CD14-positive monocyte (primary cell): ENCODE results near the gene CYP2C9. TPM values are rescaled to one million over a fixed set of nuclear protein-coding genes. Genes with fewer than 3 reads are reported as not detected.
"Not testable (repeated sequence)": the region's sequence is repeated elsewhere in the genome, so short reads cannot be mapped to it uniquely, and the experiment has no call there.

Experiments
- DNase-seq, 3 donors: peaks; one replicate each; pipeline ENCODE4 v3.0.0-alpha.2; 2011 to 2022
- H2AFZ ChIP-seq: 2 replicates; pipeline ENCODE4 v1.6.0; 2012; ENCODE audit warnings: mild to moderate bottlenecking, low read depth, low read length, inconsistent platforms; ENCODE audit not compliant: insufficient read depth, poor library complexity, severe bottlenecking
- H3K27ac ChIP-seq, 2 donors: 1 replicate in 1 of 2; 2 replicates in 1 of 2; pipeline ENCODE4 v1.5.1; 2012 to 2013; ENCODE audit warnings: low read length in 2 of 2, control low read depth in 1 of 2, inconsistent platforms in 1 of 2, low read depth in 1 of 2, mild to moderate bottlenecking in 1 of 2
- H3K27me3 ChIP-seq, 2 donors: one replicate each; pipeline versions ENCODE4 v1.6.0 to v1.6.1; 2011 to 2013; ENCODE audit warnings: low read length in 2 of 2; ENCODE audit not compliant: control insufficient read depth in 2 of 2, insufficient read depth in 2 of 2
- H3K36me3 ChIP-seq, 2 donors: replicated peaks in 1 of 2; 1 replicate in 1 of 2; 2 replicates in 1 of 2; pipeline versions ENCODE4 v1.5.1 to v1.6.1; 2012 to 2013; ENCODE audit warnings: low read length in 2 of 2, control low read depth in 1 of 2, inconsistent platforms in 1 of 2, mild to moderate bottlenecking in 1 of 2; ENCODE audit not compliant: insufficient read depth in 2 of 2, control insufficient read depth in 1 of 2
- H3K4me1 ChIP-seq, 2 donors: 1 replicate in 1 of 2; 2 replicates in 1 of 2; pipeline versions ENCODE4 v1.5.1 to v1.6.1; 2012 to 2013; ENCODE audit warnings: low read length in 2 of 2, control low read depth in 1 of 2, inconsistent platforms in 1 of 2, mild to moderate bottlenecking in 1 of 2, moderate library complexity in 1 of 2; ENCODE audit not compliant: insufficient read depth in 2 of 2, control insufficient read depth in 1 of 2
- H3K4me2 ChIP-seq: replicated peaks from 2 replicates; pipeline ENCODE3; 2012; ENCODE audit warnings: low read length, moderate library complexity, mild to moderate bottlenecking; ENCODE audit not compliant: poor library complexity, severe bottlenecking; ENCODE audit errors: extremely low read depth
- H3K4me3 ChIP-seq, 3 experiments: fragments of 200-600 bp in 1 of 3; sonication (generic) in 1 of 3; replicated peaks in 1 of 3; 1 replicate in 2 of 3; 2 replicates in 1 of 3; pipeline ENCODE4 v1.5.1; 2011 to 2013; ENCODE audit warnings: low read length in 3 of 3, mild to moderate bottlenecking in 3 of 3, control low read depth in 2 of 3, low read depth in 2 of 3, inconsistent platforms in 1 of 3, moderate library complexity in 1 of 3
- H3K79me2 ChIP-seq: 2 replicates; pipeline ENCODE4 v1.6.0; 2012; ENCODE audit warnings: mild to moderate bottlenecking, control low read depth, inconsistent platforms, low read length, moderate library complexity; ENCODE audit not compliant: insufficient read depth
- H3K9ac ChIP-seq: 2 replicates; pipeline ENCODE4 v1.6.0; 2017; ENCODE audit warnings: low read length, mild to moderate bottlenecking; ENCODE audit not compliant: insufficient read depth, poor library complexity, severe bottlenecking
- H3K9me3 ChIP-seq, 2 donors: replicated peaks in 1 of 2; 1 replicate in 1 of 2; 2 replicates in 1 of 2; pipeline versions ENCODE4 v1.5.1 to v1.6.1; 2012 to 2013; ENCODE audit warnings: low read length in 2 of 2, control low read depth in 1 of 2; ENCODE audit not compliant: control insufficient read depth in 1 of 2, insufficient read depth in 1 of 2
- H4K20me1 ChIP-seq: 2 replicates; pipeline ENCODE4 v1.6.0; 2012; ENCODE audit warnings: mild to moderate bottlenecking, low read length, control low read depth, moderate library complexity; ENCODE audit not compliant: insufficient read depth
- H3K27ac Mint-ChIP-seq, 7 donors: one replicate each; pipeline ENCODE4 v1.8.0; 2020; ENCODE audit warnings: mild to moderate bottlenecking in 7 of 7, mixed read lengths in 7 of 7, moderate library complexity in 6 of 7, inconsistent platforms in 2 of 7
- H3K27me3 Mint-ChIP-seq, 3 donors: one replicate each; pipeline ENCODE4 v1.8.0; 2021 to 2022; ENCODE audit warnings: low read depth in 3 of 3, mild to moderate bottlenecking in 3 of 3, mixed read lengths in 3 of 3, moderate library complexity in 3 of 3, inconsistent platforms in 1 of 3
- H3K36me3 Mint-ChIP-seq, 2 donors: one replicate each; pipeline ENCODE4 v1.8.0; 2020; ENCODE audit warnings: mixed read lengths in 2 of 2, inconsistent platforms in 1 of 2, mild to moderate bottlenecking in 1 of 2
- H3K4me1 Mint-ChIP-seq: one replicate; pipeline ENCODE4 v1.8.0; 2020; ENCODE audit warnings: mild to moderate bottlenecking, mixed read lengths
- H3K4me3 Mint-ChIP-seq, 2 donors: one replicate each; pipeline ENCODE4 v1.8.0; 2020; ENCODE audit warnings: mild to moderate bottlenecking in 2 of 2, mixed read lengths in 2 of 2, moderate library complexity in 1 of 2
- H3K9me3 Mint-ChIP-seq, 7 donors: one replicate each; pipeline ENCODE4 v1.8.0; 2020 to 2022; ENCODE audit warnings: mixed read lengths in 7 of 7, mild to moderate bottlenecking in 6 of 7, moderate library complexity in 6 of 7, inconsistent platforms in 2 of 7
- CTCF ChIP-seq: fragments of 200-600 bp; IDR thresholded peaks from one replicate; pipeline ENCODE4 v1.8.0; 2022; ENCODE audit warnings: antibody characterized with exemption, mild to moderate bottlenecking
- WGBS: methylation state at CpG from one replicate; pipeline ENCODE4 v1.1.5; 2013; ENCODE audit warnings: missing lambda C conversion rate; ENCODE audit not compliant: insufficient coverage; 5-methylcytosine and 5-hydroxymethylcytosine counted together
- intact Hi-C, 2 donors: fragments of 100-400 bp; cut with micrococcal nuclease; formaldehyde crosslinking; loops; one replicate each; pipeline versions ENCODE4 v1.15.0 to v1.15.1; 2023
- polyA plus RNA-seq, 3 donors: library from polyadenylated mRNA; depleted of rRNA in 1 of 3; unstranded in 2 of 3; stranded (reverse) in 1 of 3; fragments of 300-500 nt in 2 of 3; fragments of >200 nt in 1 of 3; fragmentation: Illumina TruSeq in 2 of 3; gene quantifications; 1 replicate in 2 of 3; 2 replicates in 1 of 3; pipeline ENCODE4 v1.2.3, GENCODE V29; 2012 to 2021

CYP2C9 gene
- polyA plus RNA-seq, 3 donors: not detected

- H3K4me1 Mint-ChIP-seq, H3K27me3 ChIP-seq, DNase-seq, H2AFZ ChIP-seq, H3K27ac Mint-ChIP-seq, intact Hi-C loops, H3K27me3 Mint-ChIP-seq, H3K79me2 ChIP-seq, H3K36me3 Mint-ChIP-seq, H3K4me2 ChIP-seq, H3K4me3 Mint-ChIP-seq, H4K20me1 ChIP-seq, H3K9ac ChIP-seq, H3K4me3 ChIP-seq, H3K36me3 ChIP-seq, H3K27ac ChIP-seq, H3K4me1 ChIP-seq: not testable (repeated sequence)
- H3K9me3 ChIP-seq: peaks cover 13 to 18% of the 10 kb centered on the region in 2 donors
- peaks cover 11 to 32% (median 25%) of the 10 kb centered on the region in 7 donors for H3K9me3 Mint-ChIP-seq
- 100% methylated on average over 2 of the region's 4 CpGs for WGBS
Observed at GRCh38 chr10:94946181-94946580, 7.7 kb downstream of the CYP2C9 start.

GRCh38 chr10:94963901-94964300, 25.4 kb downstream of the CYP2C9 start:
- no peaks in the 10 kb centered on the region for H3K27me3 ChIP-seq
- no peaks in the 10 kb centered on the region for H3K36me3 Mint-ChIP-seq
- no peak overlapping the region for H3K9ac ChIP-seq
- no peak overlapping the region for H3K4me3 Mint-ChIP-seq
- H2AFZ ChIP-seq: no peak overlapping the region
- no peaks in the 10 kb centered on the region for H3K4me1 Mint-ChIP-seq
- no peak overlapping the region for H3K4me2 ChIP-seq
- intact Hi-C loops: no loop called here
- TF ChIP-seq CTCF: no peak
- no peak overlapping the region for H3K27ac ChIP-seq
- no peak overlapping the region for H3K4me3 ChIP-seq
- H3K79me2 ChIP-seq: no peaks in the 10 kb centered on the region
- no peaks in the 10 kb centered on the region for H4K20me1 ChIP-seq
- no peaks in the 10 kb centered on the region for H3K27me3 Mint-ChIP-seq
- H3K27ac Mint-ChIP-seq: no peak overlapping the region
- H3K4me1 ChIP-seq: no peaks in the 10 kb centered on the region
- peaks cover 0 to 11% (median 5%) of the 10 kb centered on the region in 7 donors for H3K9me3 Mint-ChIP-seq
- no peak for DNase-seq
- no peaks in the 10 kb centered on the region for H3K36me3 ChIP-seq
- peaks cover 0 to 9% of the 10 kb centered on the region in 2 donors for H3K9me3 ChIP-seq
- 0% methylated on average over 1 of the region's 1 CpG for WGBS
